Measurements from ENCODE around the gene LGALS3BP. TPM values are rescaled to one million over a fixed set of nuclear protein-coding genes. Genes with fewer than 3 reads are reported as not detected.

The LGALS3BP gene
- total RNA-seq, 1 experiment from 2014 or later = 747 TPM

DNA sequence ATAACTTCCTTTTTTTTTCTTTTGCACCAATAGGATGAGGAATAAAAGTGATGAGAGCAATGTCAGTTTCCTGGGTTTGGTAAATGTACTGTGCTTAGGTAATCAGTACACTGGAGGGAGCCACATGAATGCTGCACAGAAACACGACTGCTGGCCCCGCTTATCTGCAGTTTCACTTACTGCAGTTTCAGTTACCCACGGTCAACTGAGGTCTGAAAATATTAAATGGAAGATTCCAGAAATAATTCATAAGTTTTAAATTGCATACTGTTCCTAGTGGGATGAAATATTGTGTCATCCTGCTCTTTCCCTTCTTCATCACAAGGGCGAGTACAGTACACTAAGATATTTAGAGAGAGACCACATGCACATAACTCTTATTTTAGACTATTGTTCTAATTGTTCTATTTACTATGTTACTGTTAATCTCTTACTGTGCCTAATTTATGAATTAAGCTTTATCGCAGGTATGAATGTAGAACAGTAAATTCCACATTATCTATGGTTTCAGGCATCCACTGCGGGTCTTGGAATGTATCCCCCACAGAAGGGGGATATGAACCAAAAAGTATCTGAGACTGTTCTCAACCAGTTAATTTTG lies 6.4 kb upstream of the LGALS3BP start:
- BruUV-seq (replicated peaks) = no TSS peak
- no peak for DNase-seq
- peak overlapping the region; percentile 76 for H3K27ac Mint-ChIP-seq (ENCODE audit: unreplicated experiment)
- CTCF ChIA-PET = interaction anchor here (0.8 kb wide), 1 partner anchor 50 kb away, joined by 3 read pairs; no protein-coding TSS in a partner anchor
- no peaks in the 10 kb centered on the region for H3K27me3 Mint-ChIP-seq (ENCODE audit: unreplicated experiment)
- peaks cover 40% of the 10 kb centered on the region for H3K36me3 Mint-ChIP-seq (ENCODE audit: insufficient read depth, unreplicated experiment)
- peaks cover 27% of the 10 kb centered on the region for H3K4me1 Mint-ChIP-seq (ENCODE audit: low read depth, unreplicated experiment)
- peak overlapping the region; percentile 42 for H3K4me3 Mint-ChIP-seq (ENCODE audit: low read depth, unreplicated experiment)
- no peaks in the 10 kb centered on the region for H3K9me3 Mint-ChIP-seq (ENCODE audit: low read depth, unreplicated experiment)
- intact Hi-C loops (cut with micrococcal nuclease; ENCODE audit: unreplicated experiment) = loop anchor here (2.0 kb wide), 1 partner anchor 57 kb away; no protein-coding TSS in a partner anchor
- TF ChIP-seq, protein P1, sequence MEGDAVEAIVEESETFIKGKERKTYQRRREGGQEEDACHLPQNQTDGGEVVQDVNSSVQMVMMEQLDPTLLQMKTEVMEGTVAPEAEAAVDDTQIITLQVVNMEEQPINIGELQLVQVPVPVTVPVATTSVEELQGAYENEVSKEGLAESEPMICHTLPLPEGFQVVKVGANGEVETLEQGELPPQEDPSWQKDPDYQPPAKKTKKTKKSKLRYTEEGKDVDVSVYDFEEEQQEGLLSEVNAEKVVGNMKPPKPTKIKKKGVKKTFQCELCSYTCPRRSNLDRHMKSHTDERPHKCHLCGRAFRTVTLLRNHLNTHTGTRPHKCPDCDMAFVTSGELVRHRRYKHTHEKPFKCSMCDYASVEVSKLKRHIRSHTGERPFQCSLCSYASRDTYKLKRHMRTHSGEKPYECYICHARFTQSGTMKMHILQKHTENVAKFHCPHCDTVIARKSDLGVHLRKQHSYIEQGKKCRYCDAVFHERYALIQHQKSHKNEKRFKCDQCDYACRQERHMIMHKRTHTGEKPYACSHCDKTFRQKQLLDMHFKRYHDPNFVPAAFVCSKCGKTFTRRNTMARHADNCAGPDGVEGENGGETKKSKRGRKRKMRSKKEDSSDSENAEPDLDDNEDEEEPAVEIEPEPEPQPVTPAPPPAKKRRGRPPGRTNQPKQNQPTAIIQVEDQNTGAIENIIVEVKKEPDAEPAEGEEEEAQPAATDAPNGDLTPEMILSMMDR (IDR thresholded peaks at IDR 0.05; ENCODE audit: unreplicated experiment) = no peak

DNA sequence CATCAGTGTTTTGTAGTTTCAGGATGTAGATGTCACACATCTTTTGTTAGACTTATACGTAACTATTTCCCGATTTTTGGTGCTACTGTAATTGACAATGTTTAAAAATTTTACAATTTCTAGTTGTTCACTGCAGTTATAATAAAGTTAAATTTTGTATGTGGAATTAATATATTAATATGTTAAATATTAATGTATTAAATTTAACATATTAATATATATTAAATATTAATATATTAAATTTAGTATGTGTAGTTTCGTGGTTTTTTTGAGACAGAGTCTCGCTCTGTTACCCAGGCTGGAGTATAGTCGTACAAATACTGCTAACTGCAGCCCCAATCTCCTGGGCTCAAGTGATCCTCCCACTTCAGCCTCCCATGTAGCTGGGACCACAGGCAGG lies 5.7 kb upstream of the LGALS3BP start:
- no peak overlapping the region for H3K27ac Mint-ChIP-seq (ENCODE audit: unreplicated experiment)
- no peak overlapping the region for H3K4me3 Mint-ChIP-seq (ENCODE audit: low read depth, unreplicated experiment)
- H3K27me3 Mint-ChIP-seq (ENCODE audit: unreplicated experiment) = no peaks in the 10 kb centered on the region
- no TSS peak for BruUV-seq (replicated peaks)
- intact Hi-C loops (cut with micrococcal nuclease; ENCODE audit: unreplicated experiment) = no loop called here
- DNase-seq = no peak
- no peaks in the 10 kb centered on the region for H3K9me3 Mint-ChIP-seq (ENCODE audit: low read depth, unreplicated experiment)
- CTCF ChIA-PET = no interaction called here
- TF ChIP-seq, protein P1 (IDR thresholded peaks at IDR 0.05; ENCODE audit: unreplicated experiment) = no peak
- H3K4me1 Mint-ChIP-seq (ENCODE audit: low read depth, unreplicated experiment) = peaks cover 27% of the 10 kb centered on the region
- peaks cover 32% of the 10 kb centered on the region for H3K36me3 Mint-ChIP-seq (ENCODE audit: insufficient read depth, unreplicated experiment)

DNA sequence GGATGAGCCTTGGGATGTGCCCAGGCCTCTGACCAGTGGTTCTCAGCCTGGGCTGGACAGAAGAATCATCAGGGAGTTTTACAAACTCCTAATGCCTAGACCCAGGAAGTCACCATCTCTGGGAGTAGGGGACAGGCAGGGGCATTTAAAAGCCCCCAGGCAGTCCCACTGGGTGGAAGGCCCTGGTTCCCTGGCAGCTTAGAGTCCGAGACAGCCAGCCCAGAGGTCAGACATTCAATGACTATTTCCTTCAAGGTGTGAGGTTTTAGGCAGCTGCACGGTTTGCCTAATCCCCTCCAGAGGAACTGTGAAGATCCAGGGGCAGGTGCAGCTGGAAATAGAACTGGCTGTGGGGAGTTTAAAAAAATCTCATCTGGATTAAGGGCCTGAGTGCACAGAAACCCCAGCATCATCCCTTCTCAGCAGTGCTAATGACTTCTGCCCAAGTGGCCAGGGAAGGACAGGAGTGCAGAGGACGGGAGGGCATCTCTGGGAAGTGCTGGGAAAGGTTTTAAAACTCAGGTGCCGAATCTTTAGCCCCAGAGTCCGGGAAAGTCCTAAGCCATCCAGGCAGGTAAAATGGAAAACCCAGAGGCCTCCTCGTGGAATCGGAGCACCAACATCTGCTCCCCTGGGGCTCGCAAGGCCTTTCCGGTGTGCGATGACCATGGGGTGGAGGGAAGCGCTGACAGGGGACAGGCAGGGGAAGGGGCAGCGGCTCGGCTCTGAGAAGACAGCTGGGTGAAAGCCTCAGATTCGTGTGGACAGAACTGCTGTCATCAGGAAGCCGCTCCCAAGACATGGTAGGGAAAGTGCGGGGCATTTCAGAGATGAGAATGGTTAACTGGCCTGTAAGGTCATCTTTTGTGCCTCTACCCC lies 1.5 kb upstream of the LGALS3BP start:
- CTCF ChIA-PET = no interaction called here
- intact Hi-C loops (cut with micrococcal nuclease; ENCODE audit: unreplicated experiment) = no loop called here
- no TSS peak for BruUV-seq (replicated peaks)
- no peak for DNase-seq
- TF ChIP-seq, protein P1 (IDR thresholded peaks at IDR 0.05; ENCODE audit: unreplicated experiment) = no peak
- Mint-ChIP-seq H3K9me3 (ENCODE audit: low read depth, unreplicated experiment) (no peaks in the 10 kb centered on the region), H3K36me3 (ENCODE audit: insufficient read depth, unreplicated experiment) (peaks cover 40% of the 10 kb centered on the region), H3K4me3 (ENCODE audit: low read depth, unreplicated experiment) (no peak overlapping the region), H3K27me3 (ENCODE audit: unreplicated experiment) (no peaks in the 10 kb centered on the region), H3K4me1 (ENCODE audit: low read depth, unreplicated experiment) (peaks cover 17% of the 10 kb centered on the region), H3K27ac (ENCODE audit: unreplicated experiment) (no peak overlapping the region)

DNA sequence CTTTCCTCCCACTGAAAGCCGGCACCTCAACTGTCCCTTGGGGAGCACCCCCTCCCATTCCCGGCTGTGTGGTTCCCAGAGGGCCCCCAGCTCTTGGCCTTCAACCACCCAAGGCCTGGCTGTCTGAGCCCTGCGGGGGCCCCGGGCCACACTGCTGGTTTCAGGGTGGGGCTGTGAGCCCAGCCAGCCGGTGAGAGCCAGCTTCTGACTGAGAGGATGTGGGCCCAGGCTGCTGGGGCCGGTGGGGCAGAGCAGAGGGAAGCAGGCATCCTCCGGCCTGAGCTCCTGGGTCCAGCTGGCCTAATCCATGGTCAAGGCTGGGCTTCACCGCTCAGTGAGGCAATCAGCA lies 875 bp upstream of the LGALS3BP start:
- CTCF ChIA-PET = interaction anchor here (1.3 to 1.4 kb wide), 2 partner anchors 13 to 16 kb away, joined by 3 to 8 read pairs; no protein-coding TSS in a partner anchor

More for the DNA sequence above, 875 bp upstream of the LGALS3BP start:
- no TSS peak for BruUV-seq (replicated peaks)
- intact Hi-C loops (cut with micrococcal nuclease; ENCODE audit: unreplicated experiment) = no loop called here
- TF ChIP-seq, protein P1 (IDR thresholded peaks at IDR 0.05; ENCODE audit: unreplicated experiment) = no peak
- DNase-seq = no peak
- H3K4me1 Mint-ChIP-seq (ENCODE audit: low read depth, unreplicated experiment) = peaks cover 14% of the 10 kb centered on the region
- H3K36me3 Mint-ChIP-seq (ENCODE audit: insufficient read depth, unreplicated experiment) = peaks cover 46% of the 10 kb centered on the region
- H3K4me3 Mint-ChIP-seq (ENCODE audit: low read depth, unreplicated experiment) = no peak overlapping the region
- H3K9me3 Mint-ChIP-seq (ENCODE audit: low read depth, unreplicated experiment) = no peaks in the 10 kb centered on the region
- peak overlapping the region; percentile 33 for H3K27ac Mint-ChIP-seq (ENCODE audit: unreplicated experiment)
- no peaks in the 10 kb centered on the region for H3K27me3 Mint-ChIP-seq (ENCODE audit: unreplicated experiment)
